Measurements from ENCODE around the gene C1QTNF1.

C1QTNF1 gene

GRCh38 chr17:79046197-79046915, 22.4 kb downstream of the C1QTNF1 start:
- ATAC-seq: no peak; the same call in 1 of the 3 replicates
- no peak for TF ChIP-seq ESRRG (CRISPR knock-in tag; IDR thresholded peaks at IDR 0.05)
- TF ChIP-seq OSR1 (CRISPR knock-in tag; IDR thresholded peaks at IDR 0.05): no peak
- no peak for TF ChIP-seq ZFP30 (CRISPR knock-in tag; IDR thresholded peaks at IDR 0.05)
- TF ChIP-seq ARNTL (CRISPR knock-in tag; IDR thresholded peaks at IDR 0.05; ENCODE audit: borderline replicate concordance, low read depth): no peak

- TF ChIP-seq ESRRG (CRISPR knock-in tag; IDR thresholded peaks at IDR 0.05) (no peak), TCF4 (CRISPR knock-in tag; IDR thresholded peaks at IDR 0.05; ENCODE audit: borderline replicate concordance) (peak; percentile 84), ZNF565 (CRISPR knock-in tag; conservative IDR thresholded peaks at IDR 0.05; ENCODE audit: low read depth) (0 out of 2 replicates have a peak, but pooled peaks have one; percentile 31), PPARA (CRISPR knock-in tag; IDR thresholded peaks at IDR 0.05; ENCODE audit: borderline replicate concordance) (no peak)
- no peak; the same call in 2 of the 3 replicates for ATAC-seq
Measured at GRCh38 chr17:79046916-79047280, 22.9 kb downstream of the C1QTNF1 start.

GRCh38 chr17:79047291-79047920, 23.4 kb downstream of the C1QTNF1 start:
- TF ChIP-seq PPARA (CRISPR knock-in tag; IDR thresholded peaks at IDR 0.05; ENCODE audit: borderline replicate concordance) (no peak), GLIS3 (CRISPR knock-in tag; IDR thresholded peaks at IDR 0.05) (no peak), BACH2 (CRISPR knock-in tag; IDR thresholded peaks at IDR 0.05; ENCODE audit: borderline replicate concordance) (no peak), TCF4 (CRISPR knock-in tag; IDR thresholded peaks at IDR 0.05; ENCODE audit: borderline replicate concordance) (no peak), CREB5 (CRISPR knock-in tag; IDR thresholded peaks at IDR 0.05; ENCODE audit: low read depth) (no peak), ZNF565 (CRISPR knock-in tag; conservative IDR thresholded peaks at IDR 0.05; ENCODE audit: low read depth) (no peak), POU6F1 (CRISPR knock-in tag; IDR thresholded peaks at IDR 0.05; ENCODE audit: borderline replicate concordance, low read depth) (no peak), SNAI2 (CRISPR knock-in tag; IDR thresholded peaks at IDR 0.05) (no peak)
- TF ChIP-seq, protein P1, sequence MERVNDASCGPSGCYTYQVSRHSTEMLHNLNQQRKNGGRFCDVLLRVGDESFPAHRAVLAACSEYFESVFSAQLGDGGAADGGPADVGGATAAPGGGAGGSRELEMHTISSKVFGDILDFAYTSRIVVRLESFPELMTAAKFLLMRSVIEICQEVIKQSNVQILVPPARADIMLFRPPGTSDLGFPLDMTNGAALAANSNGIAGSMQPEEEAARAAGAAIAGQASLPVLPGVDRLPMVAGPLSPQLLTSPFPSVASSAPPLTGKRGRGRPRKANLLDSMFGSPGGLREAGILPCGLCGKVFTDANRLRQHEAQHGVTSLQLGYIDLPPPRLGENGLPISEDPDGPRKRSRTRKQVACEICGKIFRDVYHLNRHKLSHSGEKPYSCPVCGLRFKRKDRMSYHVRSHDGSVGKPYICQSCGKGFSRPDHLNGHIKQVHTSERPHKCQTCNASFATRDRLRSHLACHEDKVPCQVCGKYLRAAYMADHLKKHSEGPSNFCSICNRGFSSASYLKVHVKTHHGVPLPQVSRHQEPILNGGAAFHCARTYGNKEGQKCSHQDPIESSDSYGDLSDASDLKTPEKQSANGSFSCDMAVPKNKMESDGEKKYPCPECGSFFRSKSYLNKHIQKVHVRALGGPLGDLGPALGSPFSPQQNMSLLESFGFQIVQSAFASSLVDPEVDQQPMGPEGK (CRISPR knock-in tag; IDR thresholded peaks at IDR 0.05; ENCODE audit: borderline replicate concordance): no peak
- TF ChIP-seq, protein P2, sequence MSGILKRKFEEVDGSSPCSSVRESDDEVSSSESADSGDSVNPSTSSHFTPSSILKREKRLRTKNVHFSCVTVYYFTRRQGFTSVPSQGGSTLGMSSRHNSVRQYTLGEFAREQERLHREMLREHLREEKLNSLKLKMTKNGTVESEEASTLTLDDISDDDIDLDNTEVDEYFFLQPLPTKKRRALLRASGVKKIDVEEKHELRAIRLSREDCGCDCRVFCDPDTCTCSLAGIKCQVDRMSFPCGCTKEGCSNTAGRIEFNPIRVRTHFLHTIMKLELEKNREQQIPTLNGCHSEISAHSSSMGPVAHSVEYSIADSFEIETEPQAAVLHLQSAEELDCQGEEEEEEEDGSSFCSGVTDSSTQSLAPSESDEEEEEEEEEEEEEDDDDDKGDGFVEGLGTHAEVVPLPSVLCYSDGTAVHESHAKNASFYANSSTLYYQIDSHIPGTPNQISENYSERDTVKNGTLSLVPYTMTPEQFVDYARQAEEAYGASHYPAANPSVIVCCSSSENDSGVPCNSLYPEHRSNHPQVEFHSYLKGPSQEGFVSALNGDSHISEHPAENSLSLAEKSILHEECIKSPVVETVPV (CRISPR knock-in tag; IDR thresholded peaks at IDR 0.05): no peak
- no peak for ATAC-seq

- no peak for ATAC-seq
- TF ChIP-seq ZFP30 (CRISPR knock-in tag; IDR thresholded peaks at IDR 0.05): no peak
Measured at GRCh38 chr17:79047923-79048825, 24.2 kb downstream of the C1QTNF1 start.

Measured in SK-N-SH treated with all-trans-retinoic acid at 6 μM for 48 hours (cell line).